Head of caudate nucleus (tissue), 42 donors: Measurements from ENCODE around the gene POLRMT.

Source experiments
- DNase-seq, 42 donors: peaks; one replicate each; pipeline versions ENCODE4 v3.0.0 to v3.0.0-alpha.2; 2020 to 2021; ENCODE audit warnings: mixed read lengths in 7 of 42
- intact Hi-C: fragments of 100-400 bp; cut with DNase I; formaldehyde crosslinking; loops from one replicate; pipeline ENCODE4 v1.15.0; 2022

The POLRMT gene

DNA sequence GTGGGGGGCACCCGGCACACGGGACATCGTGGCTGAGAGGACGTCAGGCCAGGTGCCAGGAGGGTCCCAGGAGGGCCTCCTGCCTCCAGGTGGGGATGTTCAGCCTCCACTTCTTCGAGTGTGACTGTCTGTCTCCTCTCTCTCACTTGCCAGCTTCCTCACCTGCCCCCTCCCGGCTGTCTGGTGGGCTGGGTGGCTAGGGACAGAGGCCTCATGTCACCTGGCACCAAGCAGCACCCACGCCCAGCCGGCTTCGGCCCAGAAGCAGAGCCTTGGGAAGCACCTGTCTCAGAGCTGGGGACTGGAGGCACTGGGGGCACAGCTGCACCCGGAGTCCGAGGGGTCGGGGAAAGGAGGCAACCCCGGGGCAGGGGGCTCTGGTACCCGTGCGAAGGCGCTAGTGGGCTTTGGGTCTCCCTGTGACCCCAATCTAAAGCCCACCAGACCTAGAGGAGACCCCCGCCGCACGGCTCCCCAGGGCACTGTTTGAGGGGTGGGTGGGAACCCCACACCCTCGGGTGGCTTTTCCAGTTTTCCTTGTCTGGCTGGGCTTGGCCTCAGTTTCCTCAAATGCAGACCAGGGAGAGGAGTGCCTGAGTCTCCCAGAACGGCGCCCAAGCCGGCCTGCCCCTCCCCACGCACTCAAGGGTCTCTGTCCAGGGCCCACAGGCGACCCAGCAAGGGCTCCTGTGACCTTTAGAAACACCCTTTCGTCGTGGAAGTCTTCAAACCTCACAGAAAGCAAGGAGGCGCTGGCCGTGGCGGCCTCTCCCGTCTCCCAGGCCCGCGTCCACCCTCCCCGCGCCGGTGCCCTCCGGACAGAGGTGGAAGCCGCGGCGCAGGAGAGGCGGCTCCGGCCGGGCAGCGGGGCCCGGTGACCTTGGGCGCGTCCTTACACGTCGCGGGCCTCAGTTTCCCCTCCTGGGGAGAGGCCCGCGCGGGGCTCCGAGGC lies 44.3 kb downstream of the POLRMT start:
- intact Hi-C loops: loop anchor here (10.0 kb wide), 1 partner anchor 146 kb away; no protein-coding TSS in a partner anchor
- DNase-seq: peak in 15 of 42 donors; percentile 38 to 74 (median 57)

DNA sequence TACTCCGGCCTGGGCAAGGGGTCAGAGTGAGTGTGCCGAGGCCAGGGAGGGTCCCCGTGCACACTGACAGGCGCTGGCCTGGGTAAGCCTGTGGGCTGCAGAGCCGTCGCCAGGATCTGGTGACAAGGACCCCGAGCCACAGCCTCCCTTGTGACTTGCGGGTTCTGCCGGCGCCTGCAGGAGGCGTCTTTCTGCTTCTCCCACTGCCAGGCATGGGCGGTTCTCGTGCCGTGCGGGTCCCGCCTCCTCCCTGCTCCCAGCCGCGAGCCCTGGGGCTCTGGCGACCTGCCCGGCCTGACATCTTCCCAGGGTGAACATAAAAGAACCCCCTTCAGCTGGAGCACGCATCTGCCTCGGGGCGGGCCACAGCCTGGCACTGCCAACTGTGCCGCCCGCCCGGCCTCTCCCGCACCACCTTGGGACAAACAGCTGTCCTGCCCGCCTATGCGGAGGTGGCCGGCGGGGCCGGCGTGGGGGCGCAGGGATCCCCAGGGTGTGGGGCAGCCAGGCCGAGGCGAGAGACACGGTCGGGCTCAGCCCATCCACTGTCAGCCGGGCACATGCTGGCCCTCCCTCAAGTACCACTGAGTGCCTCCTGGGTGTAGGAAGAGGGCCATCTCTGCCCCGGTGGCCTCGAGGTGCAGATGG lies 45.1 kb downstream of the POLRMT start:
- intact Hi-C loops: loop anchor here (10.0 kb wide), 1 partner anchor 147 kb away; no protein-coding TSS in a partner anchor
- DNase-seq: peak; percentile 80 to 98 (median 93)

DNA sequence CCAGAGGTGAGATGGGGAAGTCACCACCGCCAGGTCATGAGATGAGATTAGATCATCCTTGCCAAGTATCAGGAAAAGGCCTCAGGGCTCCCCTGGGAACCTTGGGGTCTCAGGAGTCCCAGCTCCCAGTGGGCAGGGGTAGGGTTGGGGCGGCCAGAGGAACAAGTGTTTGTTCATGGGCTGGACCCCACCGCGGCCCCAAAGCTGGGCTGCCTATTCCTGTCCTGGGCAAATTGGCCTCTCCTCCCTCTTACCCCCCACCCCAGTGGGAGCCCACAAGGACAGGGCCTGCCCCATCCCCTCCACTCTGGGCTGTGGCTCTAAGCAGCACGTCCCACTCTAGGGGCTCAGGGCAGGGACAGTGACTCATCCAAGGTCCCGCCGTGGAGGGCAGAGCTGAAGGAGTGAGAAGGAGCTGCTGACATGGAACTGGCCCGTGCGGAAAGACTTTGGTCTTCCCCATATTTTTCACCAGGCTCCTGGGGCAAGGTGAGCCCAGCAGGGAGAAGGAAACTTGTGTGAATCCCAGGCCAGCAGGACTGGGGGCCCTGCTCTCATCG lies 47.7 kb downstream of the POLRMT start:
- intact Hi-C loops: loop anchor here (10.0 kb wide), 1 partner anchor 149 kb away; no protein-coding TSS in a partner anchor
- no peak for DNase-seq

DNA sequence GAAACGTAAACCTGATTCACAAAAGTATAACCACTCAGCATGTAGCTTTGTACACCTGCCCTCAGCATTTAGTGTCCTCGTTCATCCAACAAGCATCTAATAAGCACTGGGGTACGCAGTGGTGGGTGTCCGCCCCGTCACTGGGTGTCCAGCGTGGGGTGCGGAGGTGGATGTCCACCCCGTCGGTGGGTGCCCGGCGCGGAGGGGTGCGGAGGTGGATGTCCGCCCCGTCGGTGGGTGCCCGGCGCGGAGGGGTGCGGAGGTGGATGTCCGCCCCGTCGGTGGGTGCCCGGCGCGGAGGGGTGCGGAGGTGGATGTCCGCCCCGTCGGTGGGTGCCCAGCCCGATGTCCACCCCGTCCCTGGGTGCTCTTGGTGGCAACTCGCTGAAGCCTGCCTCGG lies 48.2 kb downstream of the POLRMT start:
- peak in 1 of 42 donors; percentile 2 for DNase-seq
- intact Hi-C loops: loop anchor here (10.0 kb wide), 1 partner anchor 150 kb away; no protein-coding TSS in a partner anchor

DNA sequence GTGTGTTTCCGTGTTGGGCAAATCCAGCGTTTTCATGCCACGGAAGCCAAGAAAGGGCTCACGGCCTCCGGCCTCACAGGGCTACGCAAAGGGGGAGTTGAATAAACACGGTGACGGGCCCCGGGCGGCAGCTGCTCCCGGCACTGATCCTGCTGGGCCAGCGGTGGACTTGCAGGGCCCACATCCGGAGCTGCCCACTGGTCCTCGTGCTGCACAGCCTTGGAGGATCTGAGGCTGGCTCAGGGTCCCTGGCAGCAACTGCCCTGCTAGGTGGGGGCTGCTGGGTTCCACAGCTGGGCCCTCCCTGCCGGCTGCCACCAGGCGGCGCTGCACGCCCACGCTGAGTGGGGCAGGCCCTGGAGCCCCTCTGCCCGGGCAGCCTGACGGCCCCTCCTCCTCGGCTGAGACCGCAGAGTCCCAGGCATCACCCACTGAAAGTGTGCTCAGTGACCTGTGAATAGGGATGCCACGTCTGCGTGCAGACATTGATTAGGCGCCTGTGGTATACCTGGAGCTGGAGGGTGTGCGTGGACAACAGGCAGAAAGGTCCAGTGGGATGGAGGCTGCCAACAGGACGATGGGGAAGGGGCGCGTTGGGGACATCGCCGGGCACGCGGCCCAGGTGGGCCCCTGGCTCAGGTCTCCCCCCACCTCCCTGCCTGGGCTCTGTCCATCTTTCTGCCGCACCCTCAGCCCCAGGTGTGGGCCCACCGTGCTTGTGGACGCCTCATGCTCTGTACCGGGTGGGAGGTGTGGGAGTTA lies 48.9 kb downstream of the POLRMT start:
- DNase-seq: peak in 38 of 42 donors; percentile 44 to 88 (median 70)
- intact Hi-C loops: loop anchor here (10.0 kb wide), 1 partner anchor 150 kb away; no protein-coding TSS in a partner anchor

DNA sequence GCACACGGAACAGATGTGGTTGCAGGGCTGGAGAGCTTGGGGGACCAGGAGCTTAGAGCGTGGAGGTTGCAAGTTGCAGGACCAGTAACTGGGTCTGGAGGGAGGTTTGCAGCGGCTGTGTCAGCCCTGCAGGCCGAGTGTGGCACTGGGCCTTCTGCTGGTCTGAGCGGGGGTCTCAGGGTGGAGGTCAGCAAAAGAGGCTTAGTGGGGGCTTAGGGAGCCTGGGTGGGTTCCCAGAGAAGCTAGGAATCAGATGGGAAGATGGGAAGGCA lies 49.4 kb downstream of the POLRMT start:
- intact Hi-C loops: loop anchor here (10.0 kb wide), 1 partner anchor 151 kb away; no protein-coding TSS in a partner anchor
- no peak for DNase-seq

DNA sequence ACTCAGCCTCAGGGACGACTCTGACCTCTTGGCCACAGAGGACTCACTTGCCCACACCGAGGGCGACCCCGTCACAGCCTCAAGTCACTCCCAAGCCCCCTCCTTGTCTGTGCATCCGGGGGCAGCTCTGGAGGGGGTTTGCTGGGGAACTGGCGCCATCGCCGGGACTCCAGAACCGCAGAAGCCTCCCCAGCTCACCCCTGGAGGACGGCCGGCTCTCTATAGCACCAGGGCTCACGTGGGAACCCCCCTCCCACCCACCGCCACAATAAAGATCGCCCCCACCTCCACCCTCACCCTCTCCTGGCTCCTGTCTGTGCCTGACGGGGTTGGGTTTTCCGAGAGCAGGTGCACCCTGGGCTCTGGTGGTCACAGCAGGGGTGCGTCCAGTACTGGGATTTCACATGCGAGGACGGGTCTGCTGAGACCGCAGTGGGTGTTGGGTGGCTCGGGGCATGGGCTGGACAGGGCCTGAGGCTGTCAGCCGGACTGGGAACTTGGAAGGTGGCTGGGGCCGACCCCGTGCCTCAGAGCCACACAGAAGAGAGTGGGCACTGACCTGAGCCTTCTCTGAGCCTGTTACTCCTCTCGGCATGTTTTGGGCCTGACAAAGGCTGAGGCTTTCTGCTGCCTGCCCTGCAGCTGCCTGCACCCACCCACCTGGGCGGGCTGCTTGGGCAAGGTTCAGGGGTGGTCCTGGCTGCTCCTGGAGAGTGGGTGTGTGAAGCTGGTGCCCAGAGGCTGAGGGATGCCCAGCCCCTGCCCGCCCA lies 50.0 kb downstream of the POLRMT start:
- intact Hi-C loops: loop anchor here (10.0 kb wide), 1 partner anchor 151 kb away; no protein-coding TSS in a partner anchor
- peak in 1 of 42 donors; percentile 2 for DNase-seq

DNA sequence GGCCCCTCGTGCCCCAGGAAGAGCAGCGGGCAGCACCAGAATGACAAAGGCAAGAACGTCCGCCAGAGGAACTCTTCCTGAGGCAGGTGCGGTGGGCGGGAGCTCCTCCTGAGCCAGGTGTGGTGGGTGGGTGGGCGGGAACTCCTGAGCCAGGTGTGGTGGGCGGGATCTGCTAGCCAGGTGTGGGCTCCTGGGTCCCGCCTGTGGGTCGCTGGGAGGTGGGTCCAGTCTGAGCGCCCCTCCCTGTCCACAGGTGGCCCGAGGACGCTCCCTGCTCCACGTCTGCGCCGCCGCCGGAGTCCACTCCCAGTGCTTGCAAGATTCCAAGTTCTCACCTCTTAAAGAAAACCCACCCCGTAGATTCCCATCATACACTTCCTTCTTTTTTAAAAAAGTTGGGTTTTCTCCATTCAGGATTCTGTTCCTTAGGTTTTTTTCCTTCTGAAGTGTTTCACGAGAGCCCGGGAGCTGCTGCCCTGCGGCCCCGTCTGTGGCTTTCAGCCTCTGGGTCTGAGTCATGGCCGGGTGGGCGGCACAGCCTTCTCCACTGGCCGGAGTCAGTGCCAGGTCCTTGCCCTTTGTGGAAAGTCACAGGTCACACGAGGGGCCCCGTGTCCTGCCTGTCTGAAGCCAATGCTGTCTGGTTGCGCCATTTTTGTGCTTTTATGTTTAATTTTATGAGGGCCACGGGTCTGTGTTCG lies 50.7 kb downstream of the POLRMT start:
- peak in 2 of 42 donors; percentile 3 to 27 for DNase-seq
- intact Hi-C loops: loop anchor here (10.0 kb wide), 1 partner anchor 152 kb away; no protein-coding TSS in a partner anchor

DNA sequence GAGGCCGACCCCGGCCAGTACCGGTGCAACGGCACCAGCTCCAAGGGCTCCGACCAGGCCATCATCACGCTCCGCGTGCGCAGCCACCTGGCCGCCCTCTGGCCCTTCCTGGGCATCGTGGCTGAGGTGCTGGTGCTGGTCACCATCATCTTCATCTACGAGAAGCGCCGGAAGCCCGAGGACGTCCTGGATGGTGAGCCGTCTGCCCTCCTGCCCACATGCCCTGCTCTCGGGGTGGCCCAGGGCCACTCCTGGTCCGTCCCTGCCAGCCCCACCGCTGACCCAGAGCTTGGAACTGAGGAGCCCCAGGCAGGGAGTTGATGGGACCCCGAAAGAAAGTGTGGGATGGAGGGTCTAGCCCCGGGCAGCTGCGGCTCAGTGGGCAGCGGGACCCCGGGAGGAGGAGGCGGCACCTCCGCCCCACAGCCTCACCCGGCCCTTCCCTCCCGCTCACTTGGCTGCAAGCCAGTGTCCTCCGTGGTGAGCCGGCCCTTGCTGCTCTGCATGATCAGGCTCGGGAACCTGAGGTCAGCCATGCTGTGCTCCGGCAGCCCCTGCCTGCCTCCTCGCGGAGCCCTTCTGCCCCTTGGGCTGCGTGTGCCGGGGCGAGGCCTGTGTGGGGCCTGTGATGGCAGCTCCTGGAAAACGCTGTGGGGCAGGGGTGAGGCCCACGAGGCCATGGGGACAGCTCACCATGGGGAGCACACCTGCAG lies 51.8 kb downstream of the POLRMT start:
- peak in 2 of 42 donors; percentile 2 to 23 for DNase-seq
- intact Hi-C loops: loop anchor here (10.0 kb wide), 1 partner anchor 153 kb away; no protein-coding TSS in a partner anchor

DNA sequence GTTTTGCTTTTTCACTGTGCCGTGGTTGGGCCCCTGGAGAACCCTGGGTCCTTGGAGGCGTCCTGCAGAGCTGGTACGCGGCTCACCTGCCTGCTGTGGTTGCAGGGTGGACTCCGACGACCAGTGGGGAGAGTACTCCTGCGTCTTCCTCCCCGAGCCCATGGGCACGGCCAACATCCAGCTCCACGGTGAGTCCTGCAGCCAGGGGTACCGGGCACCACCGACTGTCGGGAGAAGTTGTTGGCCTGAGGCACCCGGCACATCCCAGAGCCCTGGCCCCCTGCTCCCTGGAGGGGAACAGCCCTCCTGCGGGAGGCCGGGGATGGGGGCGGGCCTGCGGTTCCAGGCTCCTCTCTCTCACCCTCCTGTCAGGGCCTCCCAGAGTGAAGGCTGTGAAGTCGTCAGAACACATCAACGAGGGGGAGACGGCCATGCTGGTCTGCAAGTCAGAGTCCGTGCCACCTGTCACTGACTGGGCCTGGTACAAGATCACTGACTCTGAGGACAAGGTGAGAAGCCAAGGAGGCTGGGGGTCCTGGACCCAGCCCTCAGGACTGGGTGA lies 53.0 kb downstream of the POLRMT start:
- intact Hi-C loops: loop anchor here (10.0 kb wide), 1 partner anchor 154 kb away; no protein-coding TSS in a partner anchor
- peak in 2 of 42 donors; percentile 3 to 29 for DNase-seq

DNA sequence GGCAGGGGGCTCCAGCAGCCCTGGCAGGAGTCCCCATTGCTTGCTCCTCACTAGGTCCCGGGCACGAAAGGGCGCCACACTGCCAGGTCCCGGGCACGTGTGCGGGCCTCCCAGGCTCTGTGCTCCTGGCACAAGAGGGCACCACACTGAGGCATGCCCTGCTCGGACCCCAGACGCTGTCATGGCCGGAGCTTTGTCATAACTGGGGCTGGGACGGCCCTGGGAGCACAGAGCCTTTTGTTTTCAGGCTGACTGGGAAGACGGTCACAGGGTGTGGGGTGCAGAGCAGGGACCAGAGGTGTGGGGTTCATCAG lies 53.5 kb downstream of the POLRMT start:
- peak in 1 of 42 donors; percentile 2 for DNase-seq
- intact Hi-C loops: loop anchor here (10.0 kb wide), 1 partner anchor 155 kb away; no protein-coding TSS in a partner anchor

DNA sequence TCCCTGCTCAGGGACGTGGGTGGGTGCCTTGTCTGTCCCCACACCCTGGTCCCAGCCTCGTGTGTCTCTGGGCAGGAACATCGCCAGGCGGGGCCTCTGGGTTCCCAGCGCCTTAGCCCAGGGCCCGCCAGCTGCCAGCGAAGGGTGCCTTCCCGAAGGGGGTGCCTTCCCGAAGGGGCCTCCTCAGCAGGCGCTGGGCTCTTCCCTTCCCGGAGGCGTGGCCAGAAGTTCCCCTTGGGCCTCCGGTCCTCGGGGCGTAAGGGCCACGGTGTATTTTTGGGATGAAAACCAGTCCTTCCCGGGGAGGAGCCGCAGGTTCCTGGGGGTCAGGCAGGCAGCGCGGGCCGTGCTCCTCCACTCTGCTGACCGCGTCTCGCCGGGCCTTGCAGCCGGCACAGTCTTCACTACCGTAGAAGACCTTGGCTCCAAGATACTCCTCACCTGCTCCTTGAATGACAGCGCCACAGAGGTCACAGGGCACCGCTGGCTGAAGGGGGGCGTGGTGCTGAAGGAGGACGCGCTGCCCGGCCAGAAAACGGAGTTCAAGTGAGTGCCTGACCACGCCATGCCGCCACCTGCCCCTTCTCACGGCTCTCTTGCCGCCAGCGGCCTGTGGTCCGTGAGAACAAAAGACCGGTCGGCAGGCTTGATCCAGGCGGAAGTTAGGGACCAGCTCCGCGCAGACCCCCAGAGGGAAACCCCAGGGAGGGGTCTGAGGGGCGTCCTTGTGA lies 54.1 kb downstream of the POLRMT start:
- intact Hi-C loops: no loop called here
- DNase-seq: peak in 2 of 42 donors; percentile 2 to 23

DNA sequence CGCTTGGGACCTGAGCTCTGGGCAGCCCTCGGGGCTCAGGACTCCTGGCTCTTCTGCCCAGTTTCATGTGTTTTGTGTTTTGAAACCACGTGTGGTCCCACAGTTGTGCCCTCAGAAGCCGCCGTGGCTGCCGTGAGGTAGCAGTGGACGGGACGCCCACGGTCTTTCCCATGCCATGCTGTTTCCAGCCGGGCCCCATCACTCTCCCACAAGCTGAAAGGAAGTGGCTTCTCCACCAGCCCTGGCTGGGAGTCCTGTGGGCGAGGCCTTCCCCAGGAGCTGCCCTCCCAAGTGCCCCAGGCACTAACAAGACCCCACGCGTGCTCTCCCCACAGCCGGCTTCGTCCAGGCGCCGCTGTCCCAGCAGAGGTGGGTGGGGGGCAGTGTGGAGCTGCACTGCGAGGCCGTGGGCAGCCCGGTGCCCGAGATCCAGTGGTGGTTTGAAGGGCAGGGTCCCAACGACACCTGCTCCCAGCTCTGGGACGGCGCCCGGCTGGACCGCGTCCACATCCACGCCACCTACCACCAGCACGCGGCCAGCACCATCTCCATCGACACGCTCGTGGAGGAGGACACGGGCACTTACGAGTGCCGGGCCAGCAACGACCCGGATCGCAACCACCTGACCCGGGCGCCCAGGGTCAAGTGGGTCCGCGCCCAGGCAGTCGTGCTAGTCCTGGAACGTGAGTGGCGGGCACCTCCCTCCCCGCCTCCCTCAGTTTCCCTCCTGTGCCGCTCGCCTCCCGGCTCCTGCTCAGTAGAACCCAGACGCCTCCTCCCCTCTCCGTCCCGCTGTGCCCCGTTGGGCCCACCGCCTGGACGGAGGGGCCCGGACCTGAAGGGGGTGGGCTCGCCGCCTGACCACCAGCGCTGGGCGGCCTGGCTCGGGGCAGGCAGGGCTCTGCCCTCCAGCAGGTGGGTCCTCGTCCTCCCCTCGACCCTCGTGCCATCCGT lies 55.6 kb downstream of the POLRMT start:
- DNase-seq: peak in 2 of 42 donors; percentile 3 to 22
- intact Hi-C loops: no loop called here

DNA sequence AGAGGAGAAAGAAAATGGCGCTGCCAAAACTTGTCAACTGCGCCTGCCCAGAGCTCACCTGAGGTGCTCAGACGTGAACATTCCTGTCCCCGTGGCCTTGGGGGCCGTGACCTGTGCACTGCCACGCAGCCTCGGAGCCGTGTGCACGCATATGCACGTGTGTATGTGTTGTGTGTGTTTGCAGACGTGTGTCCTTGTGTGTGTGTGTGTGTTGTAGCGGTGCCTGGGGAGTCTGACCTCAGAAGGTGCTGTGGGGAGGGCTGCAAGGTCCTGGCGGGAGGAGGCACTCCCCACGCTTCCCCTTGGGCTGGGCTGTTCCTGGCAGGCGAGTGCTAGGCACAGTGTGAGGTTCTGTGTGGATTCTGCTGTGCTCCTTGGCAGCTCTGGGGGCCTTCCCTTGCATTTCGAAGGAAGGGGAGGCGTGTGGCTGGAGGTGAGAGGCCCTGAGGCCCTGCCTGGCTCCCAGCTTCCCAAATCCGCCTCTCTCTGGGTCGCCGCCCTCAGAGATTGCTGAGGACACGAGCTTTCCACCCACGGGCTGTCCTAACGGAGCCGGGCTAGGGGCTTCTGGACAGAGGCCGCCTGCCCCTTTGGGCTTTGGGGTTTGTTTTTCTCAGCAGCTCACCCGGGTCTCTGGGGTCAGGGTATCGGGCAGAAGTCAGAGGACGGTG lies 56.4 kb downstream of the POLRMT start:
- DNase-seq: peak in 2 of 42 donors; percentile 6 to 26
- intact Hi-C loops: no loop called here
